PC-3 (cell line): ENCODE data around the gene RAB33B.

Source experiments
- EZH2 ChIP-seq: fragments of 300-600 bp; sonication (generic); IDR thresholded peaks from one replicate; pipeline ENCODE4 v1.6.1; 2017; ENCODE audit warnings: antibody characterized with exemption, mild to moderate bottlenecking, low read length; ENCODE audit not compliant: unreplicated experiment
- EZH2phosphoT487 ChIP-seq: fragments of 300-600 bp; sonication (generic); IDR thresholded peaks from 2 replicates; pipeline ENCODE4 v1.6.1; 2018; ENCODE audit warnings: mild to moderate bottlenecking, antibody characterized with exemption, low read length, borderline replicate concordance
- TF ChIP-seq, protein P1 (sequence below): fragments of 300-600 bp; sonication (generic); conservative IDR thresholded peaks from 2 replicates; pipeline ENCODE4 v1.5.1; 2017; ENCODE audit warnings: antibody characterized with exemption, low read depth, mild to moderate bottlenecking, low read length

DNA sequence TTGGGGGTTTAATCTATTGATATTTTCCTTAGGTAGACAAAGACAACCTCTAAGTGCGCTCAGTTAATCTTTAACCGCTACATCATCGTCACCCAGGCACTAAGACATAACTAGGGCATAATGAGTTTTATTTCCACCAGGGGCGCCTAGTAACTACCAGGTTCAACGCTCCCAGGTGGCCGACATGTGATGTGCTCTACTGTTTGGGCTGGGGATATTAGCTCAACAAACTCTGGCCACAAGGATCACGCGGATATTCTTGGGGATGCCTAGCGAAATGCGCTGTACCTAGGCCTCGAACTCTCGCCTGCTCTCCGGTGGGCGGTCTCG lies 915 bp upstream of the RAB33B start:
- TF ChIP-seq, protein P1, sequence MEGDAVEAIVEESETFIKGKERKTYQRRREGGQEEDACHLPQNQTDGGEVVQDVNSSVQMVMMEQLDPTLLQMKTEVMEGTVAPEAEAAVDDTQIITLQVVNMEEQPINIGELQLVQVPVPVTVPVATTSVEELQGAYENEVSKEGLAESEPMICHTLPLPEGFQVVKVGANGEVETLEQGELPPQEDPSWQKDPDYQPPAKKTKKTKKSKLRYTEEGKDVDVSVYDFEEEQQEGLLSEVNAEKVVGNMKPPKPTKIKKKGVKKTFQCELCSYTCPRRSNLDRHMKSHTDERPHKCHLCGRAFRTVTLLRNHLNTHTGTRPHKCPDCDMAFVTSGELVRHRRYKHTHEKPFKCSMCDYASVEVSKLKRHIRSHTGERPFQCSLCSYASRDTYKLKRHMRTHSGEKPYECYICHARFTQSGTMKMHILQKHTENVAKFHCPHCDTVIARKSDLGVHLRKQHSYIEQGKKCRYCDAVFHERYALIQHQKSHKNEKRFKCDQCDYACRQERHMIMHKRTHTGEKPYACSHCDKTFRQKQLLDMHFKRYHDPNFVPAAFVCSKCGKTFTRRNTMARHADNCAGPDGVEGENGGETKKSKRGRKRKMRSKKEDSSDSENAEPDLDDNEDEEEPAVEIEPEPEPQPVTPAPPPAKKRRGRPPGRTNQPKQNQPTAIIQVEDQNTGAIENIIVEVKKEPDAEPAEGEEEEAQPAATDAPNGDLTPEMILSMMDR: peak; percentile 52
- TF ChIP-seq EZH2 (no peak), EZH2phosphoT487 (no peak)
